Measurements from ENCODE around the gene KHDRBS2. TPM values are rescaled to one million over a fixed set of nuclear protein-coding genes. Genes with fewer than 3 reads are reported as not detected.

Gene KHDRBS2
- total RNA-seq, 2 donors from 2014 or later = not detected

DNA sequence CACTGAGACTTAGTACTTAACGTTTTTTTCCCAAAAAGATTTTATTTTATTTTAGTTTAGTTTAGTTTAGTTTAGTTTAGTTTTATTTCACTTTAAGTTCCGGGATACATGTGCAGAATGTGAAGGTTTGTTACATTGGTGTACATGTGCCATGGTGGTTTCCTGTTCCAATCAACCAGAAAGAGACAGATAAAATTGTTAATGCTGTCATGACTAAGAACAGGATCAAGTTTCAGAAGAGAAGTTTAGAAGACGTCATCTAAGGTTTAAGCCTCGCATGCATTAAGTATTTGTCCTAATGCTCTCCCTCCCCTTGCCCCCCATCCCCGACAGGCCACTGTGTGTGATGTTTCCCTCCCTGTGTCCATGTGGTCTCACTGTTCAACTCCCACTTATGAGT is 540.0 kb downstream of the KHDRBS2 start:
- no peaks in the 10 kb centered on the region for H3K36me3 Mint-ChIP-seq (ENCODE audit: insufficient read depth in 2 of 2)
- H3K4me1 Mint-ChIP-seq (ENCODE audit: low read depth) = no peaks in the 10 kb centered on the region
- DNase-seq (no peak), ATAC-seq (replicated peaks in 1 of 2) (no peak)
- H3K4me3 Mint-ChIP-seq = no peak overlapping the region
- H3K27ac Mint-ChIP-seq = no peak overlapping the region
- no peaks in the 10 kb centered on the region for H3K27me3 Mint-ChIP-seq (ENCODE audit: low read depth)
- peaks cover 2 to 3% of the 10 kb centered on the region in 2 donors for H3K9me3 Mint-ChIP-seq

DNA sequence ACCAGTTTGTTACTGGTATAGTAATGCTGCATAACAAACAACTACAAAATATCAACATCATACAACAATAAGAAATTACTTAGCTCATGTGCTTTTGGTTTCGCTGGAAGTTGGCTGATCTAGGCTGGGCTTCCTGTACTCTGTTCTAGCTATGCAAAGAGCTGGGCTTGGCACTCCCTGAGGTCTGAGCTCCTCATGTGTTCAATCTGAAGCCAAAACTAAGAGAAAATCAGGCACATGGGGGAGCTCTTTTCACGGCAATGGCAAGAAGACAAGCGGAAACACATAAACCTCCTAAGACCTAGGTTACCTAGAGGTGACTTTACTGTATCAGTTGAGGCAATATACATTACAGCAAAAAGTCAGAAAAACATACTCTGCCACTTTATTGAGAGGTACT is 574.2 kb downstream of the KHDRBS2 start:
- DNase-seq = no peak
- no peak overlapping the region for H3K4me3 Mint-ChIP-seq
- no peaks in the 10 kb centered on the region for H3K4me1 Mint-ChIP-seq (ENCODE audit: low read depth)
- H3K9me3 Mint-ChIP-seq = peaks cover 8 to 11% of the 10 kb centered on the region in 2 donors
- H3K36me3 Mint-ChIP-seq (ENCODE audit: insufficient read depth in 2 of 2) = no peaks in the 10 kb centered on the region
- no peak for ATAC-seq (replicated peaks in 1 of 2)
- H3K27me3 Mint-ChIP-seq (ENCODE audit: low read depth) = no peaks in the 10 kb centered on the region
- H3K27ac Mint-ChIP-seq = no peak overlapping the region

DNA sequence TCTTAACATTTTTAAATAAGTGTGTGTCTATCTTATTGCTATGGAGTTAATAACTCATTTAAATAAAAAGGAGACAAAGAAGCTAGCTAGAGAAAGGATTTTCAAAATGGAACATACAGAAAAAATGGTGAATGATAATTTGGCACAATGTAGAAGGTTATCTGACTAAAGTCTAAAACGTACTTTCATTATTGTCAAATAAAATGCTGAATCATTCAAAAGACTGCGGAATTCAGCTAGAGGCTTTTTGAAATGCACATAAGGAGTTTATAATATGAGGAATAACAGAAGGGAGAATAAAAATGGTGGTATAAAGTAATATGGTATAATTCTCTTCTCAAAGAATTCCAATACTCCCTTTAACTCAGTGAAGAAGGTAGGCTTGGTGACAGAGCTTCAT is 597.9 kb downstream of the KHDRBS2 start:
- Mint-ChIP-seq H3K4me3 (no peak overlapping the region), H3K4me1 (ENCODE audit: low read depth) (no peaks in the 10 kb centered on the region), H3K27ac (no peak overlapping the region), H3K27me3 (ENCODE audit: low read depth) (no peaks in the 10 kb centered on the region), H3K9me3 (peaks cover 3 to 5% of the 10 kb centered on the region in 2 donors), H3K36me3 (ENCODE audit: insufficient read depth in 2 of 2) (peaks cover 1 to 3% of the 10 kb centered on the region in 2 donors)
- ATAC-seq (replicated peaks in 1 of 2) (no peak), DNase-seq (no peak)

DNA sequence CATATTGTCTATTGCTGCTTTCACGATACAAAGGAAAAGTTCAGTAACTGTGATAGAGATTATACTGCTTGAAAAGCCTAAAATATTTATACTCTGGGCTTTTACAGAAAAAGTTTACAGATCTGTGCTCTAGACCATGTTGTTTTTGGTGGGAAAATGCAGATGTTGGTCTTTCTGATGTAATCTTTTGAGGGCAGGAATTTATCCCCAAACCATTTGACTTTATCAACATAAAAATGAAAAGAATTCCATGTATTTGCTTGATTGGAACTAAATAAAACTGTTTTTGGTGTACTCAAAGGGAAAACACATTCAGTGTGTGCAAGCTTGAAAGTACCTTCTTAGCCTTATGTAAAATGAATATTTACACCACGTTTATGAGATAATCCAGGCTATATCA is 603.5 kb downstream of the KHDRBS2 start:
- Mint-ChIP-seq H3K9me3 (peaks cover 2 to 4% of the 10 kb centered on the region in 2 donors), H3K27me3 (ENCODE audit: low read depth) (no peaks in the 10 kb centered on the region), H3K27ac (no peak overlapping the region), H3K36me3 (ENCODE audit: insufficient read depth in 2 of 2) (no peaks in the 10 kb centered on the region), H3K4me1 (ENCODE audit: low read depth) (no peaks in the 10 kb centered on the region), H3K4me3 (no peak overlapping the region)
- no peak for ATAC-seq (replicated peaks in 1 of 2)
- DNase-seq = no peak

DNA sequence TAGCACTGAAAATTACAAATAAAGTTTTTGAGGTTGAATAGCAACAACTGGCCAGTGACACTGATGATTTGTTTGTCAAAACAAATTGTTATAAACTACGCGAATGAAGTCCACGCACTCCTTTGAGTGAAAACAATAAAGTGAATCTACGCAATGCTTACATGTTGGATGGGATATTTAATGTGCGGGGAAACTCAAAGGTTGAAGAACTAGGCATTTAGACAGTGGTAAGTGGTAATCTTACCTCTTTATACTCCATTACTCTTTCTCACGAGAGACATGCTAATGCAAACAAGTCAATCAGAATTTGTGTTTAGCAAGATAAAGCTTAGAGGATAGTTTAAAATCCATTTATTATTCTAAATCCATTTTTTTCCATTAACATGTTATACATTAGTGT is 606.4 kb downstream of the KHDRBS2 start:
- Mint-ChIP-seq H3K27ac (no peak overlapping the region), H3K4me3 (no peak overlapping the region), H3K36me3 (ENCODE audit: insufficient read depth in 2 of 2) (no peaks in the 10 kb centered on the region), H3K27me3 (ENCODE audit: low read depth) (no peaks in the 10 kb centered on the region), H3K4me1 (ENCODE audit: low read depth) (no peaks in the 10 kb centered on the region), H3K9me3 (peaks cover 2 to 5% of the 10 kb centered on the region in 2 donors)
- DNase-seq (no peak), ATAC-seq (replicated peaks in 1 of 2) (no peak)

DNA sequence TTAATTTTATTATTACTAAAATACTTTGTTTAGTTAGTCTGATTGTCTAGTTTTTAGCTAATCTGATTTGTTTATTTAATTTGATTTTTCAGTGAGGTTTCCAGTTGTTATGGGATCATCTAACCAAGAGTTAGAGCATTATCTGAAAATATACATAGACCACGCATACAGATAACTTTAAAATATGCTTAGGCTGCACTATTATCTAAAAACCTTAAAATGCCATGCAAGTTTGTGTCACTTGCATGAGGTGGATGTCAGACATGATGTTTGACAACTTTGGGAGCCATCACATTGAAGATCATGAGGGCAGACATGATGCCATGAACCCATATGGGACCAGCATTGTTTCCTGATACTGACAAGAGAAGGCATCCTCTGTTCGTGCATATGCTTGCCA is 610.3 kb downstream of the KHDRBS2 start:
- no peaks in the 10 kb centered on the region for H3K4me1 Mint-ChIP-seq (ENCODE audit: low read depth)
- ATAC-seq (replicated peaks in 1 of 2) = no peak
- H3K27ac Mint-ChIP-seq = no peak overlapping the region
- H3K9me3 Mint-ChIP-seq = peaks cover 4 to 7% of the 10 kb centered on the region in 2 donors
- no peaks in the 10 kb centered on the region for H3K27me3 Mint-ChIP-seq (ENCODE audit: low read depth)
- H3K36me3 Mint-ChIP-seq (ENCODE audit: insufficient read depth in 2 of 2) = no peaks in the 10 kb centered on the region
- H3K4me3 Mint-ChIP-seq = no peak overlapping the region
- no peak for DNase-seq

DNA sequence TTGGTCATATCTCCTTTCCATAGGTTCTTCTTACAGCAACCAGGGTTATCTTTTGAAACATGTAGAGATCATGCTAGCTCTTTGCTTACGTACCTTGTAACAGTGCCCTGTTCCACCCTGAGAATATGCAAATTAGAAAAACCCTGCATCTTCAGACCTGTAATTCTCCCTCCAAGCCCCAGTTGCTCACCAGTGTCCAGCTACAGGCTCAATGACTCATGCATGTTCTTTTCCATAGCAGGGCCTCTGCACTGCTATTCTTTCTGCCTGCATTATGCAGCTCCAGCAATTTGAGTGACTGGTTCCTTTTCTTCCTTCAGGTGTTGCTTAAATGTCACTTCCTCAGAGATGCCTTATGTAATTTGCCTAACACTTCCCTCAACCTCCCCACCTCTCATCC is 636.2 kb downstream of the KHDRBS2 start:
- DNase-seq (no peak), ATAC-seq (replicated peaks in 1 of 2) (no peak)
- Mint-ChIP-seq H3K36me3 (ENCODE audit: insufficient read depth in 2 of 2) (peaks cover 0 to 1% of the 10 kb centered on the region in 2 donors), H3K27ac (no peak overlapping the region), H3K27me3 (ENCODE audit: low read depth) (no peaks in the 10 kb centered on the region), H3K4me3 (no peak overlapping the region), H3K9me3 (peaks cover 12 to 18% of the 10 kb centered on the region in 2 donors), H3K4me1 (ENCODE audit: low read depth) (no peaks in the 10 kb centered on the region)

DNA sequence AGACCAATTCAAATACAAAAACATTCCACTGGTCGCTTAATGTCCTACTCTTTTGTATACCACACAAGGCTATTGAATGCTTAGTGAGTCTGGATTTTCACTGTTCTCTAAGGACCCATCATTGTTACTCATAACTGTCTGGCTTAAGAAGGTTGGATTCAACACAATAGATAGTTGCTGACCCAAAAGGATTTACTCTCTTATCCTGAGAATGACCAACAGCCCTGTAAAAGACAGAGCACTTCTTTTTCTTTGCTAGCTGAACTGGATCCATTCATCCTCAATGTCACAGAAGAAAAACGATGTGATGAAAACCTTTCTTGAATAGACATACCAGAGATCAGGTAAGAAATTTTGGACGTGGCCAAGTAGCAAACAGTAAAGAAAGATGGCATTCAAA is 645.6 kb downstream of the KHDRBS2 start:
- Mint-ChIP-seq H3K27me3 (ENCODE audit: low read depth) (no peaks in the 10 kb centered on the region), H3K36me3 (ENCODE audit: insufficient read depth in 2 of 2) (no peaks in the 10 kb centered on the region), H3K4me1 (ENCODE audit: low read depth) (no peaks in the 10 kb centered on the region), H3K9me3 (peaks cover 6 to 12% of the 10 kb centered on the region in 2 donors), H3K4me3 (no peak overlapping the region), H3K27ac (no peak overlapping the region)
- ATAC-seq (replicated peaks in 1 of 2) (no peak), DNase-seq (no peak)
